ENCODE data around the gene KRTAP10-7. TPM values are rescaled to one million over a fixed set of nuclear protein-coding genes. Genes with fewer than 3 reads are reported as not detected.

KRTAP10-7 gene, protein sequence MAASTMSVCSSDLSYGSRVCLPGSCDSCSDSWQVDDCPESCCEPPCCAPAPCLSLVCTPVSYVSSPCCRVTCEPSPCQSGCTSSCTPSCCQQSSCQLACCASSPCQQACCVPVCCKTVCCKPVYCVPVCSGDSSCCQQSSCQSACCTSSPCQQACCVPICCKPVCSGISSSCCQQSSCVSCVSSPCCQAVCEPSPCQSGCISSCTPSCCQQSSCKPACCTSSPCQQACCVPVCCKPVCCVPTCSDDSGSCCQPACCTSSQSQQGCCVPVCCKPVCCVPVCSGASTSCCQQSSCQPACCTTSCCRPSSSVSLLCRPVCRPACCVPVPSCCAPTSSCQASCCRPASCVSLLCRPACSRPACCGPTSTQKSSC
- not detected in 2 replicates for total RNA-seq

DNA sequence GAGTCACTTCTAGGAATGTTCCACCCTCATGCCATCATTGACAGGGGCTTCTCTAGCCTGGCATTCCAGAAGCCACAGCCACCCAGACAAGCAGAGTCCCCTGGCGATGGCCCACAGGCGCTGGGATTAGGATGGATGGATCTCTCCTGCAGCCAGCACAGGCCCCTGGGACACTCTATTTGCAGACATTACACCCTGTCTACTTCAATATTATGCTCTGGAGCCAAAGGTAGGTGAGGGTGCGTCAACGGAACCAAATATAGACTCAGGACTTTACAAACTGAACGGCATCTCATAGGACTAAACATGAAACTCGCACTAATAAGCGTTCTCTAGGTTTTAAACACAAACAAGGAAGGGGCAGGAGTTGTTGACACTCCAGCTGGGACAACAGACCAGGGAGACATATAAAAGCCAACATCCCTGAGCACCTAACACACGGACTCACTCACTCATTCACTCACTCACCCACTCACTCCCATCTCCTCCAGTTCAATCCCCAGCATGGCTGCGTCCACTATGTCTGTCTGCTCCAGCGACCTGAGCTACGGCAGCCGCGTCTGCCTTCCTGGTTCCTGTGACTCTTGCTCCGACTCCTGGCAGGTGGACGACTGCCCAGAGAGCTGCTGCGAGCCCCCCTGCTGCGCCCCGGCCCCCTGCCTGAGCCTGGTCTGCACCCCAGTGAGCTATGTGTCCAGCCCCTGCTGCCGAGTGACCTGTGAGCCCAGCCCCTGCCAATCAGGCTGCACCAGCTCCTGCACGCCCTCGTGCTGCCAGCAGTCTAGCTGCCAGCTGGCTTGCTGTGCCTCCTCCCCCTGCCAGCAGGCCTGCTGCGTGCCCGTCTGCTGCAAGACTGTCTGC, at the start of gene KRTAP10-7:
Gene KRTAP10-7, plus strand, starts transcription at position 480 of the 861 bp plus-strand sequence. Its CDS starts 25 bp downstream, at position 505.

DNA sequence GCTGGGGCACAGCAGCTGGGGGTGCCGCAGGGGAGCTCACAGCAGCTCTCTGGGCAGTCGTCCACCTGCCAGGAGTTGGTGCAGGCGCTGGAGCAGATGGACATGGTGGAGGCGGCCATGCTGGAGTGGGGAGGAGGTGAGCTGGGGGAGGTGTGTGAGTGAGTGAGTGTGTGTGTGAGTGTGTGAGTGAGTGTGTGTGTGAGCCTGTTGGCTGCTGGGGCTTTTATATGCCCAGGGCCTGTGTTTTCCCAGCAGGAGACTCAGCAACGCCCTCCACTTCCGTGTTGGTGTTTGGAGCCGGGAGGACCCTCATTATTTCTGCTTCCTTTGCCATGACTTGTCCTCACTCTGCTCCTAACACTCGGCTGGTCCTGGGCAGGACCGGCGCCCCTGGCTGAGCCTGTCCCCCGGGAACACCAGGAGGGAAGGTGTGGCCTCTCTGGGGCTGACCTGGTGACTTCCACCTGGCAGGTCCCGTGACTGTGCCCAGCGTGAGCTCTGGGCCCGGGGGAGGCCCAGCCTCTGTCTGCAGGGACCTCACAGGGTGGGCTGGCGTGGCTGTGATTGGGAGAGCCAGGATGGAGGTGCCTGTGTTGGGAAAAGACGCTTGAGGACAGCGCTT, 48.9 kb upstream of the KRTAP10-7 start, which contains the start of gene KRTAP10-2:
Gene KRTAP10-2, minus strand, starts transcription at position 166 of the 622 bp plus-strand sequence. Its CDS starts 47 bp downstream, at position 119.

DNA sequence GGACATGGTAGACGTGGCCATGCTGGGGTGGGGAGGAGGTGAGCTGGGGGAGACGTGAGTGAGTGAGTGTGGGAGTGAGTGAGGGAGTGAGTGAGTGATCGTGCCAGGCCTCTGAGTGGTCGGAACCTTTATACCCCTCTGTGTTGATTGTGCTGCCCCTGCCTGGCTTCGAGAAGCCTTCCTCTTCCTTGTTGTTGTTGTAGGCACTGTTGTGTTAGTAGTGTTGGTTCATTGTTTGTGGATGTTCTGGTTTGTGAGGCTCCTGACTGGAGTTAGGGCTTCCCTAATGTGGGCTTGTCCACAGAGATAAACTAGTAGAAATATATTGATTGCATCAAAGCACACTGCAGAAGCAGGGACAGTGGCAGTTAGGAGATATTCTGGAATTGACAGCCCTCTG, 41.7 kb upstream of the KRTAP10-7 start, which contains the start of gene KRTAP10-3:
Gene KRTAP10-3, minus strand, starts transcription at position 101 of the 400 bp plus-strand sequence. Its CDS starts 80 bp downstream, at position 21.

DNA sequence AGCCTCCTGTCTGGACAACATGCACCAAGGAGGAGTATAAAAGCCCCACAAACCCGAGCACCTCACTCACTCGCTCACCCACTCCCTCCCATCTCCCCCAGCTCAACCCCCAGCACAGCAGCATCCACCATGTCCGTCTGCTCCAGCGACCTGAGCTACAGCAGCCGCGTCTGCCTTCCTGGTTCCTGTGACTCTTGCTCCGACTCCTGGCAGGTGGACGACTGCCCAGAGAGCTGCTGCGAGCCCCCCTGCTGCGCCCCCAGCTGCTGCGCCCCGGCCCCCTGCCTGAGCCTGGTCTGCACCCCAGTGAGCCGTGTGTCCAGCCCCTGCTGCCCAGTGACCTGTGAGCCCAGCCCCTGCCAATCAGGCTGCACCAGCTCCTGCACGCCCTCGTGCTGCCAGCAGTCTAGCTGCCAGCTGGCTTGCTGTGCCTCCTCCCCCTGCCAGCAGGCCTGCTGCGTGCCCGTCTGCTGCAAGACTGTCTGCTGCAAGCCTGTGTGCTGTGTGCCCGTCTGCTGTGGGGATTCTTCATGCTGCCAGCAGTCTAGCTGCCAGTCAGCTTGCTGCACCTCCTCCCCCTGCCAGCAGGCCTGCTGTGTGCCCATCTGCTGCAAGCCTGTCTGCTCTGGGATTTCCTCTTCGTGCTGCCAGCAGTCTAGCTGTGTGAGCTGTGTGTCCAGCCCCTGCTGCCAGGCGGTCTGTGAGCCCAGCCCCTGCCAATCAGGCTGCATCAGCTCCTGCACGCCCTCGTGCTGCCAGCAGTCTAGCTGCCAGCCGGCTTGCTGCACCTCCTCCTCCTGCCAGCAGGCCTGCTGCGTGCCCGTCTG, 26.6 kb upstream of the KRTAP10-7 start, which contains the start of gene KRTAP10-4:
Gene KRTAP10-4, plus strand, starts transcription at position 100 of the 827 bp plus-strand sequence. Its CDS starts 30 bp downstream, at position 130.

DNA sequence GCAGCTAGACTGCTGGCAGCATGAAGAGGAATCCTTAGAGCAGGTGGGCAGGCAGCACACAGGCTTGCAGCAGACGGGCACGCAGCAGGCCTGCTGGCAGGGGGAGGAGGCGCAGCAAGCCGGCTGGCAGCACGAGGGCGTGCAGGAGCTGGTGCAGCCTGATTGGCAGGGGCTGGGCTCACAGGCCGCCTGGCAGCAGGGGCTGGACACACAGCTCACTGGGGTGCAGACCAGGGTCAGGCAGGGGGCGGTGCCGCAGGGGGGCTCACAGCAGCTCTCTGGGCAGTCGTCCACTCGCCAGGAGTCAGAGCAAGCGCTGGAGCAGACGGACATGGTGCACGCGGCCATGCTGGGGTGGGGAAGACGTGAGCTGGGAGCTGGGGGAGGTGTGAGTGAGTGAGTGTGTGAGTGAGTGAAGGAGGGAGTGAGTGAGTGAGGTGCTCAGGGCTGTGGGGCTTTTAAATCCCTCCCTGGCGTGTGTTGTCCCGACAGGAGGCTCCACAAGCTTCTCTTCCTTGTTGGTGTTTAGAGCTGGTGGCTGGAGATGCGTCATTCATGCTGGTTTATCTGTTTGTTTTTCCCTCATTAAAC, 20.1 kb upstream of the KRTAP10-7 start, which contains the start of gene KRTAP10-5:
Gene KRTAP10-5, minus strand, starts transcription at position 374 of the 591 bp plus-strand sequence. Its CDS starts 26 bp downstream, at position 348.

DNA sequence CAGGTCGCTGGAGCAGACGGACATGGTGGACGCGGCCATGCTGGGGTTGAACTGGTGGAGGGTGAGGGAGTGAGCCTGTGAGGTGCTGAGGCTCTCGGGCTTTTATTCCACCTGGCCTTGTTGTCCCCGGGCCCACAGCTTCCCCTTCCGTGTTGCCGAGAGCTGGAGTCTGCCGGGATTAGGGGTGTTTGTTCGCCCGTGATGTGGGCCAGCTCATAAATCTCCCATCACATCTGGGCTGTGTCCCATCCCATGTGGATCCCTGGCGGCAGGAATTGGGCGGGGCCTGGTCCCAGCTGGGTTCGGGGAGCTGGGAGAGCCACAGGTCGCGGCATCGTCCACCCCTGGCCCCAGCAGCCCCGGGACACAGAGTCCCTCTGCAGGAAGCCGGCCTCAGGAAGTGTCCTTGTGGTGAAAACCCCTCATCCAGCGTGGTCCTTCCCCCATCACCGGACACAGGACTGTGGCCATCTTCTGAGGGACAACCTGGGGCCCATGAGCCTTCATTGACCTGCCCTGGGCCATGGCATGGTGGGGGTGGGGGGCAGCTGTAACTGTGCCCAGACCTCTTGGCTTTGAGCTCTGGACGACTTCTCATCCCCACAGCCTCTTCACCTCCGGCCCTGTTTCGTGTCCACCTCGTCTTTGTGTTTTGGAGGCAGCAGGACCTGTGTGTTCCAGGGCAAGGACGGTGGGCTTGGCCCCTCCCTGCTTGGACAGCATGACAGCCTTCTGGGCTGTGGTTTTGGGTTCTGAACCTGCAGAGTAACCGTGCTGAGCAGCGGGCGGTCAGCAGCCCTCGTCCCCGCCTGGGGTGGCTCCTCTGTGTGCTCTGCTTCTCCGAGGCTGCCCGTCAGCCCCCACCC, 7.7 kb upstream of the KRTAP10-7 start, which contains the start of gene KRTAP10-6:
Gene KRTAP10-6, minus strand, starts transcription at position 60 of the 866 bp plus-strand sequence. Its CDS starts 21 bp downstream, at position 39.

DNA sequence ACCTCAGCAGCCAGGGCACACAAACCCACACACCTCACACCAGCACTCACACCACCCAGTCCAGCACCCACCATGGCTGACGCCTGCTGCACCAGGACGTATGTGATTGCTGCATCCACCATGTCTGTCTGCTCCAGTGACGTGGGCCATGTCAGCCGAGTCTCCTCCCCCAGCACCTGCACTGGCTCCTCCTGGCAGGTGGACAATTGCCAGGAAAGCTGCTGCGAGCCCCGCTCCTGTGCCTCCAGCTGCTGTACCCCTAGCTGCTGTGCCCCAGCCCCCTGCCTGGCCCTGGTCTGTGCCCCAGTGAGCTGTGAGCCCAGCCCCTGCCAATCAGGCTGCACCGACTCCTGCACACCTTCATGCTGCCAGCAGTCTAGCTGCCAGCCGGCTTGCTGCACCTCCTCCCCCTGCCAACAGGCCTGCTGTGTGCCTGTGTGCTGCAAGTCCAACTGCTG, 11.7 kb downstream of the KRTAP10-7 start, which contains the start of gene KRTAP10-8:
Gene KRTAP10-8, plus strand, starts transcription at position 51 of the 458 bp plus-strand sequence. Its CDS starts 22 bp downstream, at position 73.

DNA sequence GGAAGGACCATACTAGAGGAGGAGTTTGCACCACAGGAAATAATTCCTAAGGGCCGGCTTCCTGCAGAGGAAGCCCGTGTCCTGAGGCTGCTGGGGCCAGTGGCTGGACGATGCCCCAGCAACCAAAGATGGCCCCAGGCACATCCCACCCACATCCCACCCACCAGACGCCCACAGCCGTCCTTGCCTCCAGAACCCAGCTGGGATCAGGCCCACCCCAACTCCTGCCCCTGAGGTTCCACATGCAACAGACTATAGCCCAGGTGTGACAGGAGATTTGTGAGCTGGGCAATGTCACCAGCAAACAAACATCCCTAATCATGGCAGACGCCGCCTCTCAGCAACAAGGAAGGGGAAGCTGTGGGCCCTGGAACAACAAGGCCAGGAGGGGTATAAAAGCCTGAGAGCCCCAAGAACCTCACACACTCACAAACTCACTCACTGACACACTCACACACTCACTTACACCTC, 26.3 kb downstream of the KRTAP10-7 start, which contains the start of gene KRTAP10-9:
Gene KRTAP10-9, plus strand, starts transcription at position 421 of the 471 bp plus-strand sequence. CDS start 79 bp downstream, outside the sequence.

DNA sequence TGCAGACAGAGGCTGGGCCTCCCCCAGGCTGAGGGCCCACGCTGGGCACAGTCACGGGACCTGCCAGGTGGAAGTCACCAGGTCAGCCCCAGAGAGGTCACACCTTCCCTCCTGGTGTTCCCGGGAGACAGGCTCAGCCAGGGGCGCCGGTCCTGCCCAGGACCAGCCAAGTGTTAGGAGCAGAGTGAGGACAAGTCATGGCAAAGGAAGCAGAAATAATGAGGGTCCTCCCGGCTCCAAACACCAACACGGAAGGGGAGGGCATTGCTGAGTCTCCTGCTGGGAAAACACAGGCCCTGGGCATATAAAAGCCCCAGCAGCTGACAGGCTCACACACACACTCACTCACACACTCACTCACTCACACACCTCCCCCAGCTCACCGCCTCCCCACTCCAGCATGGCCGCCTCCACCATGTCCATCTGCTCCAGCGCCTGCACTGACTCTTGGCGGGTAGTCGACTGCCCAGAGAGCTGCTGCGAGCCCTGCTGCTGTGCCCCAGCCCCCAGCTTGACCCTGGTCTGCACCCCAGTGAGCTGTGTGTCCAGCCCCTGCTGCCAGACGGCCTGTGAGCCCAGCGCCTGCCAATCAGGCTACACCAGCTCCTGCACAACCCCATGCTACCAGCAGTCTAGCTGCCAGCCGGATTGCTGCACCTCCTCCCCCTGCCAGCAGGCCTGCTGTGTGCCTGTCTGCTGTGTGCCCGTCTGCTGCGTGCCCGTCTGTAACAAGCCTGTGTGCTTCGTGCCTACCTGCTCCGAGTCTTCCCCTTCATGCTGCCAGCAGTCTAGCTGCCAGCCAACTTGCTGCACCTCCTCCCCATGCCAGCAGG, 36.8 kb downstream of the KRTAP10-7 start, which contains the start of gene KRTAP10-10:
Gene KRTAP10-10, plus strand, starts transcription at position 339 of the 833 bp plus-strand sequence. Its CDS starts 62 bp downstream, at position 401.

DNA sequence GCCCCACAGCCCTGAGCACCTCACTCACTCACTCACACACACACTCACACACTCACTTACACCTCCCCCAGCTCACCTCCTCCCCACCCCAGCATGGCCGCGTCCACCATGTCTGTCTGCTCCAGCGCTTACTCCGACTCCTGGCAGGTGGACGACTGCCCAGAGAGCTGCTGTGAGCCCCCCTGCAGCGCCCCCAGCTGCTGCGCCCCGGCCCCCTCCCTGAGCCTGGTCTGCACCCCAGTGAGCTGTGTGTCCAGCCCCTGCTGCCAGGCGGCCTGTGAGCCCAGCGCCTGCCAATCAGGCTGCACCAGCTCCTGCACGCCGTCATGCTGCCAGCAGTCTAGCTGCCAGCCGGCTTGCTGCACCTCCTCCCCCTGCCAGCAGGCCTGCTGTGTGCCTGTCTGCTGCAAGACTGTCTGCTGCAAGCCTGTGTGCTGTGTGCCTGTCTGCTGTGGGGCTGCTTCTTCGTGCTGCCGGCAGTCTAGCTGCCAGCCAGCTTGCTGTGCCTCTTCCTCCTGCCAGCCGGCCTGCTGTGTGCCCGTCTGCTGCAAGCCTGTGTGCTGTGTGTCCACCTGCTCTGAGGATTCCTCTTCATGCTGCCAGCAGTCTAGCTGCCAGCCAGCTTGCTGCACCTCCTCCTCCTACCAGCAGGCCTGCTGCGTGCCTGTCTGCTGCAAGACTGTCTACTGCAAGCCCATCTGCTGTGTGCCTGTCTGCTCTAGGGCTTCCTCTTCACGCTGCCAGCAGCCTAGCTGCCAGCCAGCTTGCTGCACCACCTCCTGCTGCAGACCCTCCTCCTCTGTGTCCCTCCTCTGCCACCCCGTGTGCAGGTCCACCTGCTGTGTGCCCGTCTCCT, 46.2 kb downstream of the KRTAP10-7 start, which contains the start of gene KRTAP10-11:
Gene KRTAP10-11, plus strand, starts transcription at position 49 of the 856 bp plus-strand sequence. Its CDS starts 45 bp downstream, at position 94.

Other genes with a start within 250 kb of the KRTAP10-7 start
- under 0.01 TPM in 1 of 2 replicates, not detected in the other for gene TRPM2, start 247.0 kb upstream of the KRTAP10-7 start, total RNA-seq
- 0.44 and 0.66 TPM in 2 replicates for gene LRRC3, start 145.1 kb upstream of the KRTAP10-7 start, total RNA-seq
- not detected in 2 replicates for gene KRTAP10-1, start 60.4 kb upstream of the KRTAP10-7 start, total RNA-seq
- not detected in 2 replicates for gene KRTAP10-2, start 49.1 kb upstream of the KRTAP10-7 start, total RNA-seq
- not detected in 2 replicates for gene KRTAP10-3, start 41.8 kb upstream of the KRTAP10-7 start, total RNA-seq
- not detected in 2 replicates for gene KRTAP10-4, start 26.9 kb upstream of the KRTAP10-7 start, total RNA-seq
- gene KRTAP10-5, start 20.0 kb upstream of the KRTAP10-7 start, total RNA-seq = not detected in 2 replicates
- not detected in 2 replicates for gene KRTAP10-6, start 8.1 kb upstream of the KRTAP10-7 start, total RNA-seq
- gene KRTAP10-8, start 11.5 kb downstream of the KRTAP10-7 start, total RNA-seq = not detected in 2 replicates
- not detected in 2 replicates for gene KRTAP10-9, start 26.5 kb downstream of the KRTAP10-7 start, total RNA-seq
- gene KRTAP10-10, start 36.8 kb downstream of the KRTAP10-7 start, total RNA-seq = not detected in 2 replicates
- gene KRTAP10-11, start 45.8 kb downstream of the KRTAP10-7 start, total RNA-seq = not detected in 2 replicates
- not detected in 2 replicates for gene KRTAP12-4, start 54.1 kb downstream of the KRTAP10-7 start, total RNA-seq
- gene KRTAP12-3, start 57.3 kb downstream of the KRTAP10-7 start, total RNA-seq = not detected in 2 replicates
- gene KRTAP12-2, start 66.3 kb downstream of the KRTAP10-7 start, total RNA-seq = not detected in 2 replicates
- gene KRTAP12-1, start 81.6 kb downstream of the KRTAP10-7 start, total RNA-seq = not detected in 2 replicates
- not detected in 2 replicates for gene KRTAP10-12, start 96.6 kb downstream of the KRTAP10-7 start, total RNA-seq
- gene TSPEAR, start 111.0 kb downstream of the KRTAP10-7 start, total RNA-seq = not detected in 2 replicates
- 58.6 and 98.6 TPM in 2 replicates for gene UBE2G2, start 201.2 kb downstream of the KRTAP10-7 start, total RNA-seq
- 92.6 and 145 TPM in 2 replicates for gene SUMO3, start 217.5 kb downstream of the KRTAP10-7 start, total RNA-seq

All from smooth muscle cell of trachea (primary cell).